ENCODE data around the gene CDAN1. TPM values are rescaled to one million over a fixed set of nuclear protein-coding genes. Genes with fewer than 3 reads are reported as not detected.

Gene CDAN1
- total and polyA plus RNA-seq, 2 of the 4 experiments (the other 2 are of a cell fraction), result 4.7 to 5.6 TPM

GRCh38 chr15:42695527-42696071 lies 41.3 kb downstream of the CDAN1 start:
- no peak for ATAC-seq (ENCODE audit: low read depth)

More at GRCh38 chr15:42695527-42696071, 41.3 kb downstream of the CDAN1 start:
- H3K27me3 ChIP-seq (ENCODE audit: control insufficient read depth, insufficient read depth, low read length), result no peaks in the 10 kb centered on the region
- H3K56ac ChIP-seq (ENCODE audit: extremely low read depth, insufficient read depth, low read length), result no peak overlapping the region
- H3K36me3 ChIP-seq (ENCODE audit: control insufficient read depth, insufficient read depth, low read length), result peaks cover 22% of the 10 kb centered on the region
- dilution Hi-C loops (cut with HindIII; ENCODE audit: low sequenced_read_pairs, unreplicated experiment), result no loop called here
- WGBS, 2 experiments (ENCODE audit: extremely low coverage in 2 of 2, insufficient read length in 1 of 2), result 57% methylated on average over 1 of the region's 6 CpGs; no CpG with 5 or more reads in 1 of the 2 experiments
- no peaks in the 10 kb centered on the region for H3K79me1 ChIP-seq (ENCODE audit: low read depth in 1 of 2, low read length in 2 of 2)
- H2AK5ac ChIP-seq (ENCODE audit: low read depth, low read length), result no peak overlapping the region
- no peak overlapping the region for H3K4me3 ChIP-seq (ENCODE audit: insufficient read depth, low read depth, low read length)
- no peak for DNase-seq
- H2BK5ac ChIP-seq (ENCODE audit: low read depth, low read length, poor library complexity, severe bottlenecking), result no peak overlapping the region
- intact Hi-C loops (cut with micrococcal nuclease), result no loop called here
- H4K5ac ChIP-seq (ENCODE audit: low read depth, low read length), result no peak overlapping the region
- peaks cover 13% of the 10 kb centered on the region; the same call in 1 of the 2 replicates for H3K9me1 ChIP-seq (ENCODE audit: insufficient read depth, low read length)
- H3K4ac ChIP-seq (ENCODE audit: low read depth, low read length), result no peak overlapping the region
- no peak overlapping the region for H3K23ac ChIP-seq (ENCODE audit: low read depth, low read length)
- no peak overlapping the region for H2AFZ ChIP-seq (replicated peaks; ENCODE audit: low read length, poor library complexity)
- TF ChIP-seq CHD1 (IDR thresholded peaks at IDR 0.05; ENCODE audit: low read depth, low read length) (no peak), SMC3 (IDR thresholded peaks at IDR 0.05; ENCODE audit: low read depth, low read length) (no peak), NFE2L2 (IDR thresholded peaks at IDR 0.05; ENCODE audit: low read depth, low read length) (no peak), FOS (IDR thresholded peaks at IDR 0.05; ENCODE audit: low read depth, low read length) (no peak), RAD21 (IDR thresholded peaks at IDR 0.05; ENCODE audit: low read length) (no peak), ELK1 (IDR thresholded peaks at IDR 0.05; ENCODE audit: borderline replicate concordance, low read depth, low read length) (no peak), CTCF (conservative IDR thresholded peaks at IDR 0.05; ENCODE audit: low read depth, low read length) (no peak), CEBPB (IDR thresholded peaks at IDR 0.05; ENCODE audit: low read depth, low read length) (no peak), RFX5 (IDR thresholded peaks at IDR 0.05; ENCODE audit: low read depth, low read length) (no peak), POLR2A (IDR thresholded peaks at IDR 0.05; ENCODE audit: low read depth, low read length) (no peak), RCOR1 (IDR thresholded peaks at IDR 0.05; ENCODE audit: insufficient replicate concordance, low read length) (no peak), MAZ (IDR thresholded peaks at IDR 0.05; ENCODE audit: borderline replicate concordance, low read depth, low read length) (no peak), MAFK (IDR thresholded peaks at IDR 0.05; ENCODE audit: low read depth, low read length) (no peak), BHLHE40 (IDR thresholded peaks at IDR 0.05; ENCODE audit: low read depth, low read length) (no peak), USF2 (IDR thresholded peaks at IDR 0.05; ENCODE audit: low read depth, low read length) (no peak), MXI1 (IDR thresholded peaks at IDR 0.05; ENCODE audit: borderline replicate concordance, low read depth, low read length) (no peak)
- H2AK9ac ChIP-seq (replicated peaks; ENCODE audit: low read depth, low read length, poor library complexity), result no peak overlapping the region
- H3K4me2 ChIP-seq (ENCODE audit: low read depth, low read length), result no peak overlapping the region
- no peak overlapping the region for H4K91ac ChIP-seq (ENCODE audit: insufficient read depth, low read depth, low read length)
- no peak overlapping the region for H3K27ac ChIP-seq (ENCODE audit: insufficient read depth, low read length)
- no peaks in the 10 kb centered on the region for H3K9me3 ChIP-seq (ENCODE audit: control insufficient read depth, insufficient read depth, low read length)
- H2BK15ac ChIP-seq (ENCODE audit: low read depth, low read length), result no peak overlapping the region
- ChIA-PET POLR2A (ENCODE audit: unreplicated experiment) (no interaction called here), CTCF (no interaction called here)
- H4K20me1 ChIP-seq (ENCODE audit: insufficient read depth, low read length), result no peaks in the 10 kb centered on the region
- H2BK20ac ChIP-seq (ENCODE audit: low read depth, low read length), result no peak overlapping the region
- no peak overlapping the region for H3K18ac ChIP-seq (ENCODE audit: low read depth, low read length)
- H2BK120ac ChIP-seq (ENCODE audit: low read depth, low read length), result no peak overlapping the region
- no peak overlapping the region for H3K14ac ChIP-seq (replicated peaks; ENCODE audit: low read depth, low read length)
- H4K8ac ChIP-seq (ENCODE audit: low read depth in 2 of 2, low read length in 2 of 2), result no peak overlapping the region
- H3K9ac ChIP-seq (ENCODE audit: low read depth, low read length), result no peak overlapping the region
- no peaks in the 10 kb centered on the region for H3K4me1 ChIP-seq (ENCODE audit: control insufficient read depth, insufficient read depth, low read length)
- no TSS peak for BruUV-seq (replicated peaks)
- in situ Hi-C loops (cut with MboI; ENCODE audit: low sequenced_read_pairs), result no loop called here

Data from IMR-90 (cell line).